Measurements from ENCODE around the gene UTP4. TPM values are rescaled to one million over a fixed set of nuclear protein-coding genes. Genes with fewer than 3 reads are reported as not detected.
"Not testable (repeated sequence)": the region's sequence is repeated elsewhere in the genome, so short reads cannot be mapped to it uniquely, and the experiment has no call there.

The UTP4 gene
- polyA plus RNA-seq, 1 donor = 27.1 TPM

- H3K27me3 ChIP-seq (ENCODE audit: control insufficient read depth, insufficient read depth, low read length) = no peaks in the 10 kb centered on the region
- H3K4me3 ChIP-seq (ENCODE audit: low read length) = no peak overlapping the region
- 100% methylated on average over 1 of the region's 6 CpGs for WGBS (ENCODE audit: insufficient coverage, low lambda C conversion rate)
- no peaks in the 10 kb centered on the region for H3K4me1 ChIP-seq (ENCODE audit: control insufficient read depth, insufficient read depth, low read length)
- no peak overlapping the region for H3K27ac ChIP-seq (ENCODE audit: low read length)
- H3K36me3 ChIP-seq (ENCODE audit: control insufficient read depth, insufficient read depth, low read length) = peaks cover 64% of the 10 kb centered on the region
- no peak for DNase-seq
- H3K9me3 ChIP-seq (ENCODE audit: control insufficient read depth, low read depth, low read length) = no peaks in the 10 kb centered on the region
Measured at GRCh38 chr16:69116906-69117305, 15.5 kb upstream of the UTP4 start.

GRCh38 chr16:69118468-69118867 lies 14.0 kb upstream of the UTP4 start:
- Histone ChIP-seq H3K27ac (ENCODE audit: low read length) (no peak overlapping the region), H3K9me3 (ENCODE audit: control insufficient read depth, low read depth, low read length) (no peaks in the 10 kb centered on the region), H3K36me3 (ENCODE audit: control insufficient read depth, insufficient read depth, low read length) (peaks cover 64% of the 10 kb centered on the region), H3K4me1 (ENCODE audit: control insufficient read depth, insufficient read depth, low read length) (no peaks in the 10 kb centered on the region), H3K4me3 (ENCODE audit: low read length) (no peak overlapping the region), H3K27me3 (ENCODE audit: control insufficient read depth, insufficient read depth, low read length) (no peaks in the 10 kb centered on the region)
- no CpG with 5 or more reads among the region's 2 CpGs for WGBS (ENCODE audit: insufficient coverage, low lambda C conversion rate)
- no peak for DNase-seq

- Histone ChIP-seq H3K27me3 (ENCODE audit: control insufficient read depth, insufficient read depth, low read length) (no peaks in the 10 kb centered on the region), H3K27ac (ENCODE audit: low read length) (no peak overlapping the region), H3K36me3 (ENCODE audit: control insufficient read depth, insufficient read depth, low read length) (peaks cover 62% of the 10 kb centered on the region), H3K4me3 (ENCODE audit: low read length) (no peak overlapping the region), H3K9me3 (ENCODE audit: control insufficient read depth, low read depth, low read length) (no peaks in the 10 kb centered on the region), H3K4me1 (ENCODE audit: control insufficient read depth, insufficient read depth, low read length) (no peaks in the 10 kb centered on the region)
- no peak for DNase-seq
- no CpG with 5 or more reads among the region's 2 CpGs for WGBS (ENCODE audit: insufficient coverage, low lambda C conversion rate)
Measured at GRCh38 chr16:69118994-69119393, 13.5 kb upstream of the UTP4 start.

- Histone ChIP-seq H3K27me3 (ENCODE audit: control insufficient read depth, insufficient read depth, low read length) (no peaks in the 10 kb centered on the region), H3K27ac (ENCODE audit: low read length) (no peak overlapping the region), H3K9me3 (ENCODE audit: control insufficient read depth, low read depth, low read length) (no peaks in the 10 kb centered on the region), H3K4me1 (ENCODE audit: control insufficient read depth, insufficient read depth, low read length) (no peaks in the 10 kb centered on the region), H3K4me3 (ENCODE audit: low read length) (no peak overlapping the region), H3K36me3 (ENCODE audit: control insufficient read depth, insufficient read depth, low read length) (peaks cover 57% of the 10 kb centered on the region)
- no CpG with 5 or more reads among the region's 2 CpGs for WGBS (ENCODE audit: insufficient coverage, low lambda C conversion rate)
- no peak for DNase-seq
Measured at GRCh38 chr16:69119536-69119935, 12.9 kb upstream of the UTP4 start.

GRCh38 chr16:69120096-69120664 lies 12.3 kb upstream of the UTP4 start:
- H3K27me3 ChIP-seq (ENCODE audit: control insufficient read depth, insufficient read depth, low read length) = no peaks in the 10 kb centered on the region
- WGBS (ENCODE audit: insufficient coverage, low lambda C conversion rate) = no CpG with 5 or more reads among the region's 19 CpGs
- no peaks in the 10 kb centered on the region for H3K9me3 ChIP-seq (ENCODE audit: control insufficient read depth, low read depth, low read length)
- H3K4me1 ChIP-seq (ENCODE audit: control insufficient read depth, insufficient read depth, low read length) = no peaks in the 10 kb centered on the region
- H3K36me3 ChIP-seq (ENCODE audit: control insufficient read depth, insufficient read depth, low read length) = peaks cover 50% of the 10 kb centered on the region
- DNase-seq = no peak
- no peak overlapping the region for H3K4me3 ChIP-seq (ENCODE audit: low read length)
- H3K27ac ChIP-seq (ENCODE audit: low read length) = no peak overlapping the region

GRCh38 chr16:69123910-69124309 lies 8.5 kb upstream of the UTP4 start:
- DNase-seq = peak; percentile 46 to 56
- no peaks in the 10 kb centered on the region for H3K27me3 ChIP-seq (ENCODE audit: control insufficient read depth, insufficient read depth, low read length)
- H3K4me1 ChIP-seq (ENCODE audit: control insufficient read depth, insufficient read depth, low read length) = no peaks in the 10 kb centered on the region
- WGBS (ENCODE audit: insufficient coverage, low lambda C conversion rate) = no CpG with 5 or more reads among the region's 3 CpGs
- H3K4me3 ChIP-seq (ENCODE audit: low read length) = no peak overlapping the region
- peaks cover 27% of the 10 kb centered on the region for H3K36me3 ChIP-seq (ENCODE audit: control insufficient read depth, insufficient read depth, low read length)
- no peak overlapping the region for H3K27ac ChIP-seq (ENCODE audit: low read length)
- no peaks in the 10 kb centered on the region for H3K9me3 ChIP-seq (ENCODE audit: control insufficient read depth, low read depth, low read length)

- H3K4me3 ChIP-seq (ENCODE audit: low read length); H3K4me1 ChIP-seq (ENCODE audit: control insufficient read depth, insufficient read depth, low read length); H3K27ac ChIP-seq (ENCODE audit: low read length); H3K9me3 ChIP-seq (ENCODE audit: control insufficient read depth, low read depth, low read length); H3K27me3 ChIP-seq (ENCODE audit: control insufficient read depth, insufficient read depth, low read length); DNase-seq: not testable (repeated sequence)
- H3K36me3 ChIP-seq (ENCODE audit: control insufficient read depth, insufficient read depth, low read length) = peaks cover 22% of the 10 kb centered on the region
- no CpG with 5 or more reads among the region's 8 CpGs for WGBS (ENCODE audit: insufficient coverage, low lambda C conversion rate)
Measured at GRCh38 chr16:69124406-69124805, 8.0 kb upstream of the UTP4 start.

GRCh38 chr16:69124961-69125360 lies 7.5 kb upstream of the UTP4 start:
- WGBS (ENCODE audit: insufficient coverage, low lambda C conversion rate) = 100% methylated on average over 2 of the region's 14 CpGs
- not testable (repeated sequence) for H3K27ac ChIP-seq (ENCODE audit: low read length); H3K27me3 ChIP-seq (ENCODE audit: control insufficient read depth, insufficient read depth, low read length); DNase-seq; H3K4me1 ChIP-seq (ENCODE audit: control insufficient read depth, insufficient read depth, low read length); H3K9me3 ChIP-seq (ENCODE audit: control insufficient read depth, low read depth, low read length); H3K4me3 ChIP-seq (ENCODE audit: low read length)
- H3K36me3 ChIP-seq (ENCODE audit: control insufficient read depth, insufficient read depth, low read length) = peaks cover 16% of the 10 kb centered on the region

- H3K4me1 ChIP-seq (ENCODE audit: control insufficient read depth, insufficient read depth, low read length) = no peaks in the 10 kb centered on the region
- 100% methylated on average over 1 of the region's 3 CpGs for WGBS (ENCODE audit: insufficient coverage, low lambda C conversion rate)
Measured at GRCh38 chr16:69126221-69126620, 6.2 kb upstream of the UTP4 start.

GRCh38 chr16:69126801-69127200 lies 5.6 kb upstream of the UTP4 start:
- H3K4me3 ChIP-seq (ENCODE audit: low read length); H3K4me1 ChIP-seq (ENCODE audit: control insufficient read depth, insufficient read depth, low read length); H3K36me3 ChIP-seq (ENCODE audit: control insufficient read depth, insufficient read depth, low read length); H3K9me3 ChIP-seq (ENCODE audit: control insufficient read depth, low read depth, low read length); H3K27me3 ChIP-seq (ENCODE audit: control insufficient read depth, insufficient read depth, low read length); H3K27ac ChIP-seq (ENCODE audit: low read length); DNase-seq: not testable (repeated sequence)
- no CpG with 5 or more reads among the region's 10 CpGs for WGBS (ENCODE audit: insufficient coverage, low lambda C conversion rate)

More at GRCh38 chr16:69126221-69126620, 6.2 kb upstream of the UTP4 start:
- Histone ChIP-seq H3K9me3 (ENCODE audit: control insufficient read depth, low read depth, low read length) (no peaks in the 10 kb centered on the region), H3K36me3 (ENCODE audit: control insufficient read depth, insufficient read depth, low read length) (peaks cover 4% of the 10 kb centered on the region), H3K4me3 (ENCODE audit: low read length) (no peak overlapping the region), H3K27ac (ENCODE audit: low read length) (no peak overlapping the region), H3K27me3 (ENCODE audit: control insufficient read depth, insufficient read depth, low read length) (no peaks in the 10 kb centered on the region)
- no peak for DNase-seq

GRCh38 chr16:69127966-69128510 lies 4.4 kb upstream of the UTP4 start:
- no CpG with 5 or more reads among the region's 12 CpGs for WGBS (ENCODE audit: insufficient coverage, low lambda C conversion rate)
- H3K4me1 ChIP-seq (ENCODE audit: control insufficient read depth, insufficient read depth, low read length) = no peaks in the 10 kb centered on the region
- no peak overlapping the region for H3K4me3 ChIP-seq (ENCODE audit: low read length)
- H3K27ac ChIP-seq (ENCODE audit: low read length) = no peak overlapping the region
- H3K36me3 ChIP-seq (ENCODE audit: control insufficient read depth, insufficient read depth, low read length) = peaks cover 4% of the 10 kb centered on the region
- H3K9me3 ChIP-seq (ENCODE audit: control insufficient read depth, low read depth, low read length) = no peaks in the 10 kb centered on the region
- no peak for DNase-seq
- H3K27me3 ChIP-seq (ENCODE audit: control insufficient read depth, insufficient read depth, low read length) = no peaks in the 10 kb centered on the region

Data from large intestine (tissue), 3 donors.